Uterus (tissue), 4 donors: ENCODE data around the gene SULF2. TPM values are rescaled to one million over a fixed set of nuclear protein-coding genes. Genes with fewer than 3 reads are reported as not detected.

ENCODE experiments used
- DNase-seq, 2 donors: peaks; one replicate each; pipeline ENCODE4 v3.0.0-alpha.2; 2019 to 2020
- H3K27ac ChIP-seq, 2 donors: fragments of 200-600 bp; sonication (generic); 1 replicate in 1 of 2; 2 replicates in 1 of 2; pipeline ENCODE4 v1.5.1; 2016 to 2018
- H3K27me3 ChIP-seq, 2 donors: fragments of 200-600 bp; sonication (generic); one replicate each; pipeline ENCODE4 v1.5.1; 2018 to 2019; ENCODE audit warnings: control low read depth in 1 of 2
- H3K36me3 ChIP-seq, 2 donors: fragments of 200-600 bp; sonication (generic); one replicate each; pipeline ENCODE4 v1.5.1; 2019; ENCODE audit warnings: control low read depth in 1 of 2
- H3K4me1 ChIP-seq, 2 donors: fragments of 200-600 bp; sonication (generic); one replicate each; pipeline ENCODE4 v1.5.1; 2018 to 2019; ENCODE audit warnings: control low read depth in 1 of 2
- H3K4me3 ChIP-seq, 2 donors: fragments of 200-600 bp; sonication (generic); 1 replicate in 1 of 2; 2 replicates in 1 of 2; pipeline ENCODE4 v1.5.1; 2018 to 2019; ENCODE audit warnings: mild to moderate bottlenecking in 1 of 2
- H3K9me3 ChIP-seq, 2 donors: fragments of 200-600 bp; sonication (generic); one replicate each; pipeline ENCODE4 v1.5.1; 2019; ENCODE audit warnings: control low read depth in 1 of 2
- POLR2A ChIP-seq, 2 donors: fragments of 450-650 bp; IDR thresholded peaks; one replicate each; pipeline ENCODE4 v1.6.1; 2016; ENCODE audit warnings: antibody characterized with exemption in 2 of 2, mild to moderate bottlenecking in 1 of 2, moderate library complexity in 1 of 2
- intact Hi-C: fragments of 100-400 bp; cut with DNase I; formaldehyde crosslinking; loops from one replicate; pipeline ENCODE4 v1.15.1; 2023; ENCODE audit warnings: low total_unique reads
- total RNA-seq, 4 donors: library from RNA; depleted of rRNA in 3 of 4; stranded (reverse); fragments of >200 nt in 3 of 4; gene quantifications; one replicate each; pipeline versions ENCODE4 v1.1.0 to v1.2.4, GENCODE V29; 2014 to 2023
- TF ChIP-seq, protein P1 (sequence below), 4 experiments: fragments of 200-600 bp in 2 of 4; fragments of 450-650 bp in 2 of 4; sonication (generic) in 2 of 4; IDR thresholded peaks; one replicate each; pipeline ENCODE4 v1.5.1; 2016 to 2019; ENCODE audit warnings: antibody characterized with exemption in 4 of 4, mild to moderate bottlenecking in 2 of 4, moderate library complexity in 1 of 4
- donor health status: DM: yes; HTN: yes; CAD: no.

The SULF2 gene
- total RNA-seq, 4 donors from 2014 or later: 95.9 to 558 (median 213) TPM

DNA sequence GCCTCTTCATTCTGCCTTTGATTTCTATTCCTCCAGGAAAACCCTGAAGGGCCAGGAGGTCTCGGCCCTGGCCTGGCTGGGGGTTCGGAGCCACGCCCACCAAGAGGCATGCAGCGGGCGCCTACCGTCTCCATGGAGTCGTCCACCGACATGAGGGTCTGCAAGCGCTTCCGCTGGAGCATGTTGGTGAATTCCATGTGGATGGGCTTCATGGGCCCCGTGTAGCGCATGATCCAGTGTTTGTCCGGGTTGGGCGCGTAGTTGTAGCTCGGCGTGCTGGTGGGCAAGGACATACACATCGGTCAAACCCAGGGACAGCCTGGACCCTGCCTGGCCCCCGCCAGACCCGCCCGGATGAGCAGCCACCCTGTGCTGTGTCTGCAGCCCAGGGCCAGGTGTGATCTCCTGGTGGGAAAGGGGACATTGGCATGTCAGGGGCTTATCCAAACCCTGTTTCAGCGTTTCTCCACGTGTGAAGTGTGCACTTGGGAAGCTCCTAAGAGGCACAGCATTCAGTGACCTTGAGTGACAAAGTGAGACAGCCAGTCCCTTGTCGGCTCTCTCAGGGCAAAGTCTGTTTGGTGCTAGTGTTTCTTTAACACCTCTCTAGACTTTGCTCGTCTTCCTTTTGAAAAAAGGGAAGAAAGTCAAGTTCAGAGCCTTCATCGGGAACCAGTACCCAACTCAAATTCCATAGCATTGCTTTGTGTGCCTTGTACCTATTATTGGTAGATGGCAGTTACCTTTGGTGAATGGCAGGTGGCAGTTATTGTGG is 100.8 kb downstream of the SULF2 start:
- H3K4me1 ChIP-seq: peaks cover 3 to 13% of the 10 kb centered on the region in 2 donors
- intact Hi-C loops: no loop called here
- H3K36me3 ChIP-seq: no peaks in the 10 kb centered on the region
- no peaks in the 10 kb centered on the region for H3K27me3 ChIP-seq
- H3K27ac ChIP-seq: no peak overlapping the region
- TF ChIP-seq, protein P1, sequence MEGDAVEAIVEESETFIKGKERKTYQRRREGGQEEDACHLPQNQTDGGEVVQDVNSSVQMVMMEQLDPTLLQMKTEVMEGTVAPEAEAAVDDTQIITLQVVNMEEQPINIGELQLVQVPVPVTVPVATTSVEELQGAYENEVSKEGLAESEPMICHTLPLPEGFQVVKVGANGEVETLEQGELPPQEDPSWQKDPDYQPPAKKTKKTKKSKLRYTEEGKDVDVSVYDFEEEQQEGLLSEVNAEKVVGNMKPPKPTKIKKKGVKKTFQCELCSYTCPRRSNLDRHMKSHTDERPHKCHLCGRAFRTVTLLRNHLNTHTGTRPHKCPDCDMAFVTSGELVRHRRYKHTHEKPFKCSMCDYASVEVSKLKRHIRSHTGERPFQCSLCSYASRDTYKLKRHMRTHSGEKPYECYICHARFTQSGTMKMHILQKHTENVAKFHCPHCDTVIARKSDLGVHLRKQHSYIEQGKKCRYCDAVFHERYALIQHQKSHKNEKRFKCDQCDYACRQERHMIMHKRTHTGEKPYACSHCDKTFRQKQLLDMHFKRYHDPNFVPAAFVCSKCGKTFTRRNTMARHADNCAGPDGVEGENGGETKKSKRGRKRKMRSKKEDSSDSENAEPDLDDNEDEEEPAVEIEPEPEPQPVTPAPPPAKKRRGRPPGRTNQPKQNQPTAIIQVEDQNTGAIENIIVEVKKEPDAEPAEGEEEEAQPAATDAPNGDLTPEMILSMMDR (IDR thresholded peaks at IDR 0.05): no peak
- no peak for TF ChIP-seq POLR2A (IDR thresholded peaks at IDR 0.05)
- H3K9me3 ChIP-seq: no peaks in the 10 kb centered on the region
- H3K4me3 ChIP-seq: no peak overlapping the region
- DNase-seq: no peak

DNA sequence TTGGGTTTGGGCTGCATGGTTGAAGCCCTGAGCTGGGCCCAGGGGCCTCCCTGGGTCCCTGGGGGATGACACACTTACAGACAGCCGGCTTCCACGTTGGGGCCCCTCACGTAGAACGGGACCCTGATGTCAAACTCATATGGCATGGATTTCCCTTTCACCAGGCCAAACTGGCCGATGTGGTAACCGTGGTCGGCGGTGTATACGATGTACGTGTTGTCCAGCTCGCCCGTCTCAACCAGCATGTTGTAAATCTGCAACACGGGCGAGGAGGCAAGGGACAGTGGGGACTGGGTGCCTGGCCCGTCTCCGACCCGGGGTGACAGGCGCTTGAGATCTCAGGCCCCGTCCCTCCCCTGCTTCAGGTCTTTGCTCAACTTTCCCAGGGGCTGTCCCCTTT is 102.4 kb downstream of the SULF2 start:
- intact Hi-C loops: no loop called here
- TF ChIP-seq, protein P1 (IDR thresholded peaks at IDR 0.05): no peak
- TF ChIP-seq POLR2A (IDR thresholded peaks at IDR 0.05): no peak
- Histone ChIP-seq H3K27ac (peak overlapping the region; percentile 30 to 41), H3K27me3 (no peaks in the 10 kb centered on the region), H3K9me3 (no peaks in the 10 kb centered on the region), H3K36me3 (no peaks in the 10 kb centered on the region), H3K4me3 (no peak overlapping the region), H3K4me1 (peaks cover 3 to 13% of the 10 kb centered on the region in 2 donors)
- no peak for DNase-seq

DNA sequence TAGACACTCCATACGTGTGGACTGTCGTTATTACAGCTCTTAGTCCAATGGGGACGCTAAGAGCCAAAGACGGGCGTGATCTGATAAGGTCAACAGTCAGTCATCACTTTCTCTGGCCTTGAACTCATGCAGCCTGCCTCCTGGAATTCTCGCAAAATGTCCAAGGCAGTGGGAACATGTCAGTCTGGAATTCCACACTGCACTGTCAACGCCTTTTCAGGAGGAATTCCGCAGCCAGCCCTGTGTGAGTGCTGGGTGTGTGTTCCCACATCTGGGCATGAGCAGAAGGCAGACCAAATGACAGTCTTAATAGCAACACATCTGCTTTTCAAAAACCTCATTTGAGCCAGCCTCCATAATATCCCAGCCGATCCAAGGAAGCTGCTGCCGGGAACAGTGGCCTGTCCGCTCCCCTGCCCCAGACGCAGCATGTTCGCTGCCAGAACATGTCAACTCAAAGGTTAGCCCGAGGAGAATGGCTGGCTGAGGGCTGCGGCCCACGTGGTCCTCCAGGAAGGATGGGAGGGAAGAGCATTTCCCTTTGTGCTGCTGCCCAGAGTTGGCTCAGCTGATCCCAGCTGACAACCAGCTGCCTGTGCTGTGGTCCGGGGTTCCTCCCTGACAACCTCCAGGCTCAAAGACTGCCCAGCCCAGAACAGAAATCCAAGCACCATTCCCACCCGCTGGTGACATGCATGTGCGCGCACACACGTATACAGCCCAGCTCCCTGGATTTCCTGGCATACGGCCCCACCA is 103.1 kb downstream of the SULF2 start:
- Histone ChIP-seq H3K36me3 (no peaks in the 10 kb centered on the region), H3K27ac (peak overlapping the region; percentile 30 to 41), H3K4me1 (peaks cover 3 to 13% of the 10 kb centered on the region in 2 donors), H3K4me3 (no peak overlapping the region), H3K27me3 (no peaks in the 10 kb centered on the region), H3K9me3 (no peaks in the 10 kb centered on the region)
- TF ChIP-seq, protein P1 (IDR thresholded peaks at IDR 0.05): no peak
- TF ChIP-seq POLR2A (IDR thresholded peaks at IDR 0.05): no peak
- DNase-seq: peak; percentile 79
- intact Hi-C loops: no loop called here

DNA sequence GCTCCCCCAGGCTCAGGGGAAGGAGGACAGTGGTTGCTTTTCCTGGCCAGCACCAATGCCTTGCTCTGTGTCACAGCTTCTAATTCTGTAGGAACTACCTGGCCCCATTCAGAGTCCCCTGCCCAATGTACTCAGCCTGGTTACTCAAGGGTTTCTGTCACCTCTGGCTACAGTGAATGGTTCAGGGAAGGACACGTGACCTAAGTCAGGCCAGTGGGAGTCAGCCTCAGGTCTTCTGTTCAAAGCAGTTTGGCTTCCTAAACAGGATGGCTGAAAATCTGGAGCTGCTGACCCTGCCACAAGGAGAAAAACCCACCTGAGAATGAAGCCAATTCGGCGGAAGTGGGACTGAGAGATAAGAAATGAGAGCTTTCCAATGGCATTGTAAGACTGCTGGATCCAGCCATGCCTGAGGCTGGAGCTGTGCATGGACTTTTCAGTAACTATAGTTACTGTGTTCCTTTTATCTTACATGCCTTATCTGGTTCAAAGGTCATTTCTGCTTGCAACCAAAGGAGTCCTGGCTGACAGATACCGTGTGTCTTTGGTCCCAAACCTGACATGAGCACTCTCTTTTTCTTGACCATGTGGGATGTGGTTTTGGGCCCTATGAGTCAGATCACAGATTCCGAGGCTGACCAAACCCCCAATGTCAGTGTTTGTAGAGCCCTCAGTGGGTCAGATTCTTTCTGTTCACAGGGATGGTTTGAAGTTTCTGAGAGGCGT is 104.3 kb downstream of the SULF2 start:
- Histone ChIP-seq H3K27me3 (no peaks in the 10 kb centered on the region), H3K4me3 (no peak overlapping the region), H3K27ac (no peak overlapping the region), H3K9me3 (no peaks in the 10 kb centered on the region), H3K4me1 (peaks cover 3 to 13% of the 10 kb centered on the region in 2 donors), H3K36me3 (no peaks in the 10 kb centered on the region)
- no peak for DNase-seq
- TF ChIP-seq, protein P1 (IDR thresholded peaks at IDR 0.05): no peak
- TF ChIP-seq POLR2A (IDR thresholded peaks at IDR 0.05): no peak
- intact Hi-C loops: no loop called here
